ENCODE data around the gene LNX1. TPM values are rescaled to one million over a fixed set of nuclear protein-coding genes. Genes with fewer than 3 reads are reported as not detected.

Gene LNX1
- polyA plus RNA-seq, 1 donor (not counting 4 experiments of a cell fraction or from before 2014, with no cell fraction given): 0.22 TPM

- TF ChIP-seq EZH2 (IDR thresholded peaks at IDR 0.05; ENCODE audit: low read length) (no peak), CTCF (optimal IDR thresholded peaks at IDR 0.05 in 1 of 3, IDR thresholded peaks at IDR 0.05 in 1 of 3, conservative IDR thresholded peaks at IDR 0.05 in 1 of 3; ENCODE audit: extremely low read depth in 1 of 3, insufficient read depth in 2 of 3, low read length in 3 of 3) (no peak)
- H3K27me3 ChIP-seq (ENCODE audit: control insufficient read depth, extremely low read depth, insufficient read depth, low read length): no peaks in the 10 kb centered on the region
- H3K9me1 ChIP-seq (ENCODE audit: control insufficient read depth, extremely low read depth, insufficient read depth, low read length): no peaks in the 10 kb centered on the region
- H3K36me3 ChIP-seq (ENCODE audit: control insufficient read depth in 2 of 2, extremely low read depth in 1 of 2, insufficient read depth in 2 of 2, low read length in 2 of 2): peaks cover 6 to 11% of the 10 kb centered on the region in 2 experiments
- no peaks in the 10 kb centered on the region for H3K4me1 ChIP-seq (ENCODE audit: control insufficient read depth, extremely low read depth, insufficient read depth, low read length)
- DNase-seq (ENCODE audit: low read depth, low spot score) (no peak), FAIRE-seq (no peak)
- H3K9ac ChIP-seq (ENCODE audit: control insufficient read depth, extremely low read depth, insufficient read depth, low read length): no peak overlapping the region
- no peaks in the 10 kb centered on the region for H3K9me3 ChIP-seq (ENCODE audit: control insufficient read depth, low read depth, low read length)
- no peak overlapping the region for H3K4me2 ChIP-seq (ENCODE audit: control insufficient read depth, extremely low read depth, insufficient read depth, low read depth, low read length)
- H3K27ac ChIP-seq (ENCODE audit: control insufficient read depth, insufficient read depth, low read length): no peak overlapping the region
- H3K79me2 ChIP-seq (ENCODE audit: control insufficient read depth, insufficient read depth, low read length): no peaks in the 10 kb centered on the region
- no peaks in the 10 kb centered on the region for H4K20me1 ChIP-seq (ENCODE audit: control insufficient read depth, extremely low read depth, insufficient read depth, low read length)
- dilution Hi-C loops (cut with MboI; ENCODE audit: extremely low pct_ligation_motif_present, low sequenced_read_pairs): no loop called here
- H2AFZ ChIP-seq (ENCODE audit: control insufficient read depth, low read length): no peak overlapping the region
- H3K4me3 ChIP-seq (ENCODE audit: control insufficient read depth in 2 of 3, extremely low read depth in 1 of 3, insufficient read depth in 2 of 3, low read depth in 1 of 3, low read length in 3 of 3): no peak overlapping the region
Measured at GRCh38 chr4:53450773-53451172, 140.5 kb downstream of the LNX1 start.

- Histone ChIP-seq H3K27me3 (ENCODE audit: control insufficient read depth, extremely low read depth, insufficient read depth, low read length) (no peaks in the 10 kb centered on the region), H3K27ac (ENCODE audit: control insufficient read depth, insufficient read depth, low read length) (no peak overlapping the region), H3K4me3 (ENCODE audit: control insufficient read depth in 2 of 3, extremely low read depth in 1 of 3, insufficient read depth in 2 of 3, low read depth in 1 of 3, low read length in 3 of 3) (no peak overlapping the region), H4K20me1 (ENCODE audit: control insufficient read depth, extremely low read depth, insufficient read depth, low read length) (no peaks in the 10 kb centered on the region), H3K79me2 (ENCODE audit: control insufficient read depth, insufficient read depth, low read length) (no peaks in the 10 kb centered on the region), H3K4me2 (ENCODE audit: control insufficient read depth, extremely low read depth, insufficient read depth, low read depth, low read length) (no peak overlapping the region), H3K9me3 (ENCODE audit: control insufficient read depth, low read depth, low read length) (no peaks in the 10 kb centered on the region), H3K4me1 (ENCODE audit: control insufficient read depth, extremely low read depth, insufficient read depth, low read length) (no peaks in the 10 kb centered on the region), H3K9ac (ENCODE audit: control insufficient read depth, extremely low read depth, insufficient read depth, low read length) (no peak overlapping the region), H3K9me1 (ENCODE audit: control insufficient read depth, extremely low read depth, insufficient read depth, low read length) (no peaks in the 10 kb centered on the region), H2AFZ (ENCODE audit: control insufficient read depth, low read length) (no peak overlapping the region), H3K36me3 (ENCODE audit: control insufficient read depth in 2 of 2, extremely low read depth in 1 of 2, insufficient read depth in 2 of 2, low read length in 2 of 2) (peaks cover 0 to 15% of the 10 kb centered on the region in 2 experiments)
- DNase-seq (ENCODE audit: low read depth, low spot score) (no peak), FAIRE-seq (no peak)
- dilution Hi-C loops (cut with MboI; ENCODE audit: extremely low pct_ligation_motif_present, low sequenced_read_pairs): no loop called here
- TF ChIP-seq CTCF (optimal IDR thresholded peaks at IDR 0.05 in 1 of 3, IDR thresholded peaks at IDR 0.05 in 1 of 3, conservative IDR thresholded peaks at IDR 0.05 in 1 of 3; ENCODE audit: extremely low read depth in 1 of 3, insufficient read depth in 2 of 3, low read length in 3 of 3): no peak
- no peak for TF ChIP-seq EZH2 (IDR thresholded peaks at IDR 0.05; ENCODE audit: low read length)
Measured at GRCh38 chr4:53444954-53445353, 146.3 kb downstream of the LNX1 start.
